ENCODE data around the gene ZNF607. TPM values are rescaled to one million over a fixed set of nuclear protein-coding genes. Genes with fewer than 3 reads are reported as not detected.
"Not testable (repeated sequence)": the region's sequence is repeated elsewhere in the genome, so short reads cannot be mapped to it uniquely, and the experiment has no call there.

Gene ZNF607
- total and polyA plus RNA-seq, 12 donors: 2.0 to 8.4 (median 6.0) TPM

GRCh38 chr19:37692956-37693620 lies 26.5 kb downstream of the ZNF607 start:
- peaks cover 0 to 27% (median 3%) of the 10 kb centered on the region in 9 donors for H3K36me3 ChIP-seq
- H3K4me1 ChIP-seq: peaks cover 0 to 18% (median 8%) of the 10 kb centered on the region in 9 donors
- peaks cover 0 to 40% (median 0%) of the 10 kb centered on the region in 11 donors for H3K9me3 ChIP-seq
- TF ChIP-seq, protein P1, sequence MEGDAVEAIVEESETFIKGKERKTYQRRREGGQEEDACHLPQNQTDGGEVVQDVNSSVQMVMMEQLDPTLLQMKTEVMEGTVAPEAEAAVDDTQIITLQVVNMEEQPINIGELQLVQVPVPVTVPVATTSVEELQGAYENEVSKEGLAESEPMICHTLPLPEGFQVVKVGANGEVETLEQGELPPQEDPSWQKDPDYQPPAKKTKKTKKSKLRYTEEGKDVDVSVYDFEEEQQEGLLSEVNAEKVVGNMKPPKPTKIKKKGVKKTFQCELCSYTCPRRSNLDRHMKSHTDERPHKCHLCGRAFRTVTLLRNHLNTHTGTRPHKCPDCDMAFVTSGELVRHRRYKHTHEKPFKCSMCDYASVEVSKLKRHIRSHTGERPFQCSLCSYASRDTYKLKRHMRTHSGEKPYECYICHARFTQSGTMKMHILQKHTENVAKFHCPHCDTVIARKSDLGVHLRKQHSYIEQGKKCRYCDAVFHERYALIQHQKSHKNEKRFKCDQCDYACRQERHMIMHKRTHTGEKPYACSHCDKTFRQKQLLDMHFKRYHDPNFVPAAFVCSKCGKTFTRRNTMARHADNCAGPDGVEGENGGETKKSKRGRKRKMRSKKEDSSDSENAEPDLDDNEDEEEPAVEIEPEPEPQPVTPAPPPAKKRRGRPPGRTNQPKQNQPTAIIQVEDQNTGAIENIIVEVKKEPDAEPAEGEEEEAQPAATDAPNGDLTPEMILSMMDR (IDR thresholded peaks at IDR 0.05): no peak
- peak overlapping the region in 4 of 10 donors; percentile 59 to 77 (median 66) for H3K4me3 ChIP-seq
- DNase-seq: no peak
- ATAC-seq: no peak
- H3K27ac ChIP-seq: peak overlapping the region in 1 of 10 donors; percentile 83
- H3K27me3 ChIP-seq: no peaks in the 10 kb centered on the region
- intact Hi-C loops (cut with DNase I): loop anchor here in 5 of 10 donors (2.0 to 10.0 kb wide), 4 partner anchors 26 to 186 kb away; partner anchors contain the start of genes ZFP30 (in 2 of the 5), ZNF540 (in 2 of the 5), ZNF571 (in 2 of the 5) and ZNF607 (in 1 of the 5)
- WGBS, 2 donors: 70 to 71% methylated on average over 11 of the region's 11 CpGs

DNA sequence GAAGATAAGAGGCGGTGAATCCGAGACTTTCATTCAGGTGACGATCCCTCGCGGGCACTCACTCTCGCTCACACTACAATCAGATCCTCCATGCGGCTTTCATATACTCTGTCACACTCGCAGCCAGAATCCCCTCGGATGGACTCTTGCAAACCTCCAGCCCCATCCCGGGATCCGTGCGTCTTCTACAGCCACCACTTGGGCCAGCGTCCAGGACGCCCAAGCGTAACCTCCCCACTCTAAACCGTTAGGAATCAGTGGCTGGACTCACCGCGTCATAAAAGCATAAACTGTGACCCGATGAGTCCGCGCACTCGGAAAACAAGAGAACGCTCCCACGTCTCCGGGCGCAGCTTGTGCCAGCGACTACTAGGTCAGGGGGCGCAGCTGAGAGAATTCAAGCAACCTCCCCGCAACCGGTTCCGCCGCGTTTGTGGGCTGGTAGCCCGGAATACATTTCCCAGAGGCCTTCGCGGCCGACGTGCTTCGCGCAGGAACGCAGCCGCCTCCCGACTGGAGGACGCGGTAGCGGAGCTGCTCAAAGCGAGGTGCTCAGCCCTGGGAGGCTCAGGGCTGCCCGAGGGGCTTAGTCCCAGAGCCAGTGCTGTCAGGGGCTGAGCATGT lies 27.6 kb downstream of the ZNF607 start:
- 0% methylated on average over 48 of the region's 48 CpGs for WGBS, 2 donors
- Histone ChIP-seq H3K27ac (peak overlapping the region in 9 of 10 donors; percentile 69 to 90 (median 82)), H3K4me3 (peak overlapping the region; percentile 34 to 83 (median 64)), H3K4me1 (peaks cover 0 to 18% (median 8%) of the 10 kb centered on the region in 9 donors), H3K36me3 (peaks cover 0 to 20% (median 3%) of the 10 kb centered on the region in 9 donors), H3K9me3 (peaks cover 0 to 31% (median 0%) of the 10 kb centered on the region in 11 donors), H3K27me3 (no peaks in the 10 kb centered on the region)
- TF ChIP-seq, protein P1 (IDR thresholded peaks at IDR 0.05): peak in 3 of 9 donors; percentile 27 to 39 (median 35)
- DNase-seq: peak; percentile 85 to 89
- intact Hi-C loops (cut with DNase I): loop anchor here in 5 of 10 donors (1.0 to 10.0 kb wide), 5 partner anchors 27 to 185 kb away; partner anchors contain the start of genes ZFP30 (in 2 of the 5), ZNF540 (in 2 of the 5), ZNF571 (in 2 of the 5) and ZNF607 (in 1 of the 5)
- peak; percentile 94 to 98 (median 98) for ATAC-seq

DNA sequence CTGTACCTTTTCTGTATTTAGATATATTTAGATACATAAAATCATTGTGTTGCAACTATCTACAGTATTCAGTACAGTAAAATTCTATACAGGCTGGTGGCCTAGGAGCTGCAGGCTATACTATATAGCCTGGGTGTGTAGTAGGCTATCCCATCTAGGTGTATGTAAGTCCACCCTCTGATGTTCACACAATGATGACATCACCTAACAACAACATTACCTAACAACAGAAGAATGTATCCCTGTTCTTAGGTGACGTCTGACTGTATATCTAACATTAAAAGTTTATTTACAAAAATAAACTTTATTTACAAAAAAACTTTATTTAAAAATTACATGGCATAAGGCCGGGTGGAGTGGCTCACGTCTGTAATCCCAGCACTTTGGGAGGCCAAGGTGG lies 36.0 kb downstream of the ZNF607 start:
- no peak for ATAC-seq
- no peak overlapping the region for H3K27ac ChIP-seq
- WGBS, 2 donors: 94 to 95% methylated on average over 3 of the region's 3 CpGs
- no peak for DNase-seq
- no peaks in the 10 kb centered on the region for H3K4me1 ChIP-seq
- H3K9me3 ChIP-seq: peaks cover 0 to 89% (median 20%) of the 10 kb centered on the region in 11 donors
- TF ChIP-seq, protein P1 (IDR thresholded peaks at IDR 0.05): no peak
- no peaks in the 10 kb centered on the region for H3K27me3 ChIP-seq
- no peak overlapping the region for H3K4me3 ChIP-seq
- H3K36me3 ChIP-seq: peaks cover 0 to 74% (median 16%) of the 10 kb centered on the region in 9 donors
- intact Hi-C loops (cut with DNase I): no loop called here

GRCh38 chr19:37669450-37669914 lies 50.1 kb downstream of the ZNF607 start:
- H3K27ac ChIP-seq: no peak overlapping the region
- peaks cover 0 to 51% (median 0%) of the 10 kb centered on the region in 9 donors for H3K36me3 ChIP-seq
- H3K9me3 ChIP-seq: peaks cover 15 to 100% (median 97%) of the 10 kb centered on the region in 11 donors
- no peak overlapping the region for H3K4me3 ChIP-seq
- no peaks in the 10 kb centered on the region for H3K4me1 ChIP-seq
- WGBS, 2 donors: 93 to 96% methylated on average over 6 of the region's 6 CpGs
- ATAC-seq (no peak), DNase-seq (no peak)
- TF ChIP-seq, protein P1 (IDR thresholded peaks at IDR 0.05): no peak
- H3K27me3 ChIP-seq: no peaks in the 10 kb centered on the region
- intact Hi-C loops (cut with DNase I): no loop called here

- H3K27me3 ChIP-seq, H3K36me3 ChIP-seq, DNase-seq, ATAC-seq, H3K27ac ChIP-seq: not testable (repeated sequence)
- 91 to 97% methylated on average over 8 of the region's 8 CpGs for WGBS, 2 donors
- intact Hi-C loops (cut with DNase I): loop anchor here in 3 of 10 donors (5.0 kb wide), 2 partner anchors 35 to 60 kb away; no protein-coding TSS in a partner anchor
- peaks cover 0 to 45% (median 0%) of the 10 kb centered on the region in 11 donors for H3K9me3 ChIP-seq
- peaks cover 0 to 31% (median 24%) of the 10 kb centered on the region in 9 donors for H3K4me1 ChIP-seq
- peak overlapping the region in 1 of 10 donors; percentile 85 for H3K4me3 ChIP-seq
Measured at GRCh38 chr19:37657157-37657556, 62.4 kb downstream of the ZNF607 start.

Measured in heart right ventricle (tissue), 16 donors.